ENCODE data around the gene SLC7A4.

GRCh38 chr22:21069375-21069774 lies 37.0 kb upstream of the SLC7A4 start:
- TF ChIP-seq CTCF (IDR thresholded peaks at IDR 0.05) (no peak), EZH2 (IDR thresholded peaks at IDR 0.05; ENCODE audit: borderline replicate concordance, insufficient read depth, low read depth, low read length, poor library complexity, severe bottlenecking) (no peak)

Measured in B cell (primary cell).